HepG2 (cell line): Measurements from ENCODE around the gene RNASE8. TPM values are rescaled to one million over a fixed set of nuclear protein-coding genes. Genes with fewer than 3 reads are reported as not detected.

Experiments used
- ARID5B ChIP-seq: IDR thresholded peaks from 2 replicates; pipeline ENCODE4 v1.4.0; 2020; ENCODE audit warnings: mild to moderate bottlenecking, missing genetic modification reagents
- DMAP1 ChIP-seq: IDR thresholded peaks from 2 replicates; pipeline ENCODE4 v1.6.1; 2016
- FIP1L1 ChIP-seq: fragments of 200-400 bp; formaldehyde crosslinking; IDR thresholded peaks from 2 replicates; pipeline ENCODE4 v1.6.1; 2018; ENCODE audit warnings: low read depth, mild to moderate bottlenecking, low read length, moderate library complexity, borderline replicate concordance; ENCODE audit not compliant: insufficient read depth
- GPBP1L1 ChIP-seq: sonication (generic); formaldehyde crosslinking; IDR thresholded peaks from 2 replicates; pipeline ENCODE4 v1.5.0; 2020; ENCODE audit warnings: mild to moderate bottlenecking, missing genetic modification reagents
- KLF9 ChIP-seq: IDR thresholded peaks from 2 replicates; pipeline ENCODE4 v1.6.1; 2016; ENCODE audit warnings: low read depth
- MATR3 ChIP-seq: sonication (generic); formaldehyde crosslinking; IDR thresholded peaks from 2 replicates; pipeline ENCODE4 v1.4.0; 2020; ENCODE audit warnings: missing genetic modification reagents
- MXD4 ChIP-seq: IDR thresholded peaks from 2 replicates; pipeline ENCODE4 v1.6.1; 2016; ENCODE audit warnings: mild to moderate bottlenecking, missing biosample characterization, missing genetic modification reagents
- ONECUT2 ChIP-seq: sonication (generic); formaldehyde crosslinking; IDR thresholded peaks from 2 replicates; pipeline ENCODE4 v1.4.0; 2020; ENCODE audit warnings: missing genetic modification reagents
- PAX8 ChIP-seq: sonication (generic); formaldehyde crosslinking; IDR thresholded peaks from 2 replicates; pipeline ENCODE4 v1.8.0; 2022; ENCODE audit warnings: mild to moderate bottlenecking, missing genetic modification reagents, borderline replicate concordance
- RELA ChIP-seq: sonication (generic); formaldehyde crosslinking; IDR thresholded peaks from 2 replicates; pipeline ENCODE4 v1.4.0; 2020; ENCODE audit warnings: missing genetic modification reagents
- RERE ChIP-seq: IDR thresholded peaks from 2 replicates; pipeline ENCODE4 v1.6.1; 2016; ENCODE audit warnings: low read depth, missing genetic modification reagents, missing compliant biosample characterization
- SNAPC4 ChIP-seq: sonication (generic); formaldehyde crosslinking; IDR thresholded peaks from 2 replicates; pipeline ENCODE4 v1.4.0; 2020; ENCODE audit warnings: mild to moderate bottlenecking, missing genetic modification reagents
- ZBTB1 ChIP-seq: sonication (generic); formaldehyde crosslinking; IDR thresholded peaks from 2 replicates; pipeline ENCODE4 v1.4.0; 2020; ENCODE audit warnings: missing genetic modification reagents, borderline replicate concordance
- polyA plus RNA-seq, 8 experiments: library from polyadenylated mRNA; depleted of rRNA in 3 of 8; stranded (reverse) in 7 of 8; unstranded in 1 of 8; fragments of >200 nt; fragmentation: Illumina TruSeq in 4 of 8; extraction: Trizol in 4 of 8; gene quantifications; 2 replicates each; pipeline versions ENCODE4 v1.2.1 to v1.2.3, GENCODE V29; 2011 to 2016; ENCODE audit warnings: low read depth in 4 of 8, missing spikeins in 1 of 8, mixed read lengths in 1 of 8; ENCODE audit not compliant: insufficient read depth in 1 of 8
- total RNA-seq, 5 experiments: library from RNA; depleted of rRNA; stranded (reverse); fragments of >200 nt; fragmentation: Illumina TruSeq; extraction: Trizol; gene quantifications; 2 replicates each; pipeline ENCODE4 v1.2.3, GENCODE V29; 2016; ENCODE audit warnings: low read depth in 1 of 5

Gene RNASE8
- total and polyA plus RNA-seq, 2 of the 13 experiments (the other 11 are each of a cell fraction or from before 2014, with no cell fraction given) = not detected

- TF ChIP-seq MXD4 = no peak
- TF ChIP-seq MATR3 (CRISPR knock-in tag) = no peak
- no peak for TF ChIP-seq GPBP1L1 (CRISPR knock-in tag)
- TF ChIP-seq ONECUT2 (CRISPR knock-in tag) = 0 out of 2 replicates have a peak, but pooled peaks have one; percentile 35
- TF ChIP-seq RERE (CRISPR knock-in tag) = no peak
- TF ChIP-seq DMAP1 = no peak
- TF ChIP-seq KLF9 = no peak
- TF ChIP-seq FIP1L1 = no peak
- peak; percentile 83; the same call in 1 of the 2 replicates for TF ChIP-seq SNAPC4
- TF ChIP-seq ARID5B (CRISPR knock-in tag) = peak; percentile 14; the same call in 1 of the 2 replicates
- no peak for TF ChIP-seq PAX8 (CRISPR knock-in tag)
- no peak for TF ChIP-seq ZBTB1
- no peak for TF ChIP-seq RELA
Measured at GRCh38 chr14:21023817-21024584, 33.6 kb upstream of the RNASE8 start (continued).
